ENCODE data around the gene NOXO1. TPM values are rescaled to one million over a fixed set of nuclear protein-coding genes. Genes with fewer than 3 reads are reported as not detected.
A peak's percentile ranks its signal among the peaks of the same experiment; 100 is the strongest.

The NOXO1 gene
- total and polyA plus RNA-seq, 10 of the 15 experiments (the other 5 are each of a cell fraction or from before 2014, with no cell fraction given), result 0.09 to 0.76 (median 0.26) TPM; not detected in 4

DNA sequence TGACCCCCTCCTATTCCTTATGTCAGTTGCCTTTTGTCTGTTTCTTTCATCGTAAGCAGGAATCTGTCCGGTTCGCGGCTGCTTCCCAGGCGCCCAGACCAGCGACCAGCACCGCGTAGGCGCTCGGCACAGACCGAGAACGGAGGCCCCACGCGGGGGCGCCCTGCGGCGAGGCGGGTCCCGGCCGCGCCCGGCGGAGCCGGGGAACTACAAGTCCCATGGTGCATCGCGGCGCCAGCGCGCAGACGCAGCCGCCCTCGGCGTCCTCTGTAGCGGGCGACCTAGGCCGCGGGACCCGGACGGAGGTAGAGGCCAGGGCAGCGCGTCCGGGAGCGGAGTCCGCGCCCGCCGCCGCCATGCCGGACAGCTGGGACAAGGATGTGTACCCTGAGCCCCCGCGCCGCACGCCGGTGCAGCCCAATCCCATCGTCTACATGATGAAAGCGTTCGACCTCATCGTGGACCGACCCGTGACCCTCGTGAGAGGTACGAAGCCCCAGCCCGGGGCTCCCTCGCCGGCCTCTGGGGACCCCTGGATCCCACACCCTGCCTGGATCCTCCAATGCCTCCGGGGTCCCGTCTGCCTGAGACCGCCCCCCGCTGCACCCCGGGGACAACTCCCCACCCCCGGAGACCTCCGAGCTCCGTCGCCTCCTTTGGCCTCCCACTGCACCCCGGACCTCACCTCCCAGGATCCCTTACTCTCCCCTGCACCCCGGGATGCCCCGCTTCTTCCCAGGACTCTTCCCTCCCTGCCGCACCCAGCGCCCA is 21.8 kb downstream of the NOXO1 start, which contains the start of gene NDUFB10 (continued):
- TF ChIP-seq HDAC2 (IDR thresholded peaks at IDR 0.05) (no peak), SRF (IDR thresholded peaks at IDR 0.05; ENCODE audit: low read depth in 2 of 2, low read length in 2 of 2) (no peak), ZNF24 (IDR thresholded peaks at IDR 0.05) (peak; percentile 33; the same call in 1 of the 2 replicates), RELA (IDR thresholded peaks at IDR 0.05; ENCODE audit: borderline replicate concordance, partially characterized antibody) (peak; percentile 69), SP1 (IDR thresholded peaks at IDR 0.05; ENCODE audit: low read depth, low read length) (peak; percentile 14), NBN (IDR thresholded peaks at IDR 0.05) (no peak), YBX1 (IDR thresholded peaks at IDR 0.05) (no peak), EGR1 (IDR thresholded peaks at IDR 0.05; ENCODE audit: borderline replicate concordance in 1 of 2, low read depth in 2 of 2, low read length in 2 of 2) (peak in 1 of 2 experiments; percentile 86; a peak in 2 of 3 replicates), SUZ12 (IDR thresholded peaks at IDR 0.05; ENCODE audit: unreplicated experiment) (no peak), ETV6 (conservative IDR thresholded peaks at IDR 0.05 in 1 of 2, IDR thresholded peaks at IDR 0.05 in 1 of 2; ENCODE audit: borderline replicate concordance in 1 of 2, low read depth in 1 of 2) (no peak), BRCA1 (IDR thresholded peaks at IDR 0.05; ENCODE audit: low read depth, low read length) (no peak), POLR2A (IDR thresholded peaks at IDR 0.05; ENCODE audit: low read depth, low read length) (peak; percentile 91), SMC3 (IDR thresholded peaks at IDR 0.05; ENCODE audit: borderline replicate concordance, low read length) (peak; percentile 41; the same call in 1 of the 2 replicates), MYB (IDR thresholded peaks at IDR 0.05; ENCODE audit: borderline replicate concordance, low read depth, low read length) (no peak), BMI1 (IDR thresholded peaks at IDR 0.05; ENCODE audit: borderline replicate concordance) (no peak), HDAC6 (IDR thresholded peaks at IDR 0.05; ENCODE audit: unreplicated experiment) (no peak), FOS (IDR thresholded peaks at IDR 0.05; ENCODE audit: borderline replicate concordance, extremely low read depth, insufficient read length) (no peak), RAD51 (IDR thresholded peaks at IDR 0.05) (no peak), GABPA (IDR thresholded peaks at IDR 0.05; ENCODE audit: low read depth) (no peak)
- TF ChIP-seq, protein P1, sequence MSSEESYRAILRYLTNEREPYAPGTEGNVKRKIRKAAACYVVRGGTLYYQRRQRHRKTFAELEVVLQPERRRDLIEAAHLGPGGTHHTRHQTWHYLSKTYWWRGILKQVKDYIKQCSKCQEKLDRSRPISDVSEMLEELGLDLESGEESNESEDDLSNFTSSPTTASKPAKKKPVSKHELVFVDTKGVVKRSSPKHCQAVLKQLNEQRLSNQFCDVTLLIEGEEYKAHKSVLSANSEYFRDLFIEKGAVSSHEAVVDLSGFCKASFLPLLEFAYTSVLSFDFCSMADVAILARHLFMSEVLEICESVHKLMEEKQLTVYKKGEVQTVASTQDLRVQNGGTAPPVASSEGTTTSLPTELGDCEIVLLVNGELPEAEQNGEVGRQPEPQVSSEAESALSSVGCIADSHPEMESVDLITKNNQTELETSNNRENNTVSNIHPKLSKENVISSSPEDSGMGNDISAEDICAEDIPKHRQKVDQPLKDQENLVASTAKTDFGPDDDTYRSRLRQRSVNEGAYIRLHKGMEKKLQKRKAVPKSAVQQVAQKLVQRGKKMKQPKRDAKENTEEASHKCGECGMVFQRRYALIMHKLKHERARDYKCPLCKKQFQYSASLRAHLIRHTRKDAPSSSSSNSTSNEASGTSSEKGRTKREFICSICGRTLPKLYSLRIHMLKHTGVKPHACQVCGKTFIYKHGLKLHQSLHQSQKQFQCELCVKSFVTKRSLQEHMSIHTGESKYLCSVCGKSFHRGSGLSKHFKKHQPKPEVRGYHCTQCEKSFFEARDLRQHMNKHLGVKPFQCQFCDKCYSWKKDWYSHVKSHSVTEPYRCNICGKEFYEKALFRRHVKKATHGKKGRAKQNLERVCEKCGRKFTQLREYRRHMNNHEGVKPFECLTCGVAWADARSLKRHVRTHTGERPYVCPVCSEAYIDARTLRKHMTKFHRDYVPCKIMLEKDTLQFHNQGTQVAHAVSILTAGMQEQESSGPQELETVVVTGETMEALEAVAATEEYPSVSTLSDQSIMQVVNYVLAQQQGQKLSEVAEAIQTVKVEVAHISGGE (CRISPR knock-in tag; IDR thresholded peaks at IDR 0.05), result no peak
- TF ChIP-seq, protein P2, sequence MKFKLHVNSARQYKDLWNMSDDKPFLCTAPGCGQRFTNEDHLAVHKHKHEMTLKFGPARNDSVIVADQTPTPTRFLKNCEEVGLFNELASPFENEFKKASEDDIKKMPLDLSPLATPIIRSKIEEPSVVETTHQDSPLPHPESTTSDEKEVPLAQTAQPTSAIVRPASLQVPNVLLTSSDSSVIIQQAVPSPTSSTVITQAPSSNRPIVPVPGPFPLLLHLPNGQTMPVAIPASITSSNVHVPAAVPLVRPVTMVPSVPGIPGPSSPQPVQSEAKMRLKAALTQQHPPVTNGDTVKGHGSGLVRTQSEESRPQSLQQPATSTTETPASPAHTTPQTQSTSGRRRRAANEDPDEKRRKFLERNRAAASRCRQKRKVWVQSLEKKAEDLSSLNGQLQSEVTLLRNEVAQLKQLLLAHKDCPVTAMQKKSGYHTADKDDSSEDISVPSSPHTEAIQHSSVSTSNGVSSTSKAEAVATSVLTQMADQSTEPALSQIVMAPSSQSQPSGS (IDR thresholded peaks at IDR 0.05; ENCODE audit: low read length), result no peak
- TF ChIP-seq, protein P3, sequence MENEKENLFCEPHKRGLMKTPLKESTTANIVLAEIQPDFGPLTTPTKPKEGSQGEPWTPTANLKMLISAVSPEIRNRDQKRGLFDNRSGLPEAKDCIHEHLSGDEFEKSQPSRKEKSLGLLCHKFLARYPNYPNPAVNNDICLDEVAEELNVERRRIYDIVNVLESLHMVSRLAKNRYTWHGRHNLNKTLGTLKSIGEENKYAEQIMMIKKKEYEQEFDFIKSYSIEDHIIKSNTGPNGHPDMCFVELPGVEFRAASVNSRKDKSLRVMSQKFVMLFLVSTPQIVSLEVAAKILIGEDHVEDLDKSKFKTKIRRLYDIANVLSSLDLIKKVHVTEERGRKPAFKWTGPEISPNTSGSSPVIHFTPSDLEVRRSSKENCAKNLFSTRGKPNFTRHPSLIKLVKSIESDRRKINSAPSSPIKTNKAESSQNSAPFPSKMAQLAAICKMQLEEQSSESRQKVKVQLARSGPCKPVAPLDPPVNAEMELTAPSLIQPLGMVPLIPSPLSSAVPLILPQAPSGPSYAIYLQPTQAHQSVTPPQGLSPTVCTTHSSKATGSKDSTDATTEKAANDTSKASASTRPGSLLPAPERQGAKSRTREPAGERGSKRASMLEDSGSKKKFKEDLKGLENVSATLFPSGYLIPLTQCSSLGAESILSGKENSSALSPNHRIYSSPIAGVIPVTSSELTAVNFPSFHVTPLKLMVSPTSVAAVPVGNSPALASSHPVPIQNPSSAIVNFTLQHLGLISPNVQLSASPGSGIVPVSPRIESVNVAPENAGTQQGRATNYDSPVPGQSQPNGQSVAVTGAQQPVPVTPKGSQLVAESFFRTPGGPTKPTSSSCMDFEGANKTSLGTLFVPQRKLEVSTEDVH (IDR thresholded peaks at IDR 0.05; ENCODE audit: low read depth, partially characterized antibody), result no peak
- TF ChIP-seq, protein P4, sequence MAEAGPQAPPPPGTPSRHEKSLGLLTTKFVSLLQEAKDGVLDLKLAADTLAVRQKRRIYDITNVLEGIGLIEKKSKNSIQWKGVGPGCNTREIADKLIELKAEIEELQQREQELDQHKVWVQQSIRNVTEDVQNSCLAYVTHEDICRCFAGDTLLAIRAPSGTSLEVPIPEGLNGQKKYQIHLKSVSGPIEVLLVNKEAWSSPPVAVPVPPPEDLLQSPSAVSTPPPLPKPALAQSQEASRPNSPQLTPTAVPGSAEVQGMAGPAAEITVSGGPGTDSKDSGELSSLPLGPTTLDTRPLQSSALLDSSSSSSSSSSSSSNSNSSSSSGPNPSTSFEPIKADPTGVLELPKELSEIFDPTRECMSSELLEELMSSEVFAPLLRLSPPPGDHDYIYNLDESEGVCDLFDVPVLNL (IDR thresholded peaks at IDR 0.05; ENCODE audit: low read depth, low read length), result no peak

Data from GM12878 (cell line).